CD4-positive, CD25-positive, alpha-beta regulatory T cell (primary cell): ENCODE measurements around the gene CCR3. TPM values are rescaled to one million over a fixed set of nuclear protein-coding genes. Genes with fewer than 3 reads are reported as not detected.

Source experiments
- ATAC-seq, 2 donors: fragments of 150-1000 bp; cut with Tn5 transposase; one replicate each; pipeline ENCODE4 v1.10.0; 2021; ENCODE audit warnings: low read depth in 2 of 2, moderate number of reproducible peaks in 2 of 2, moderate library complexity in 1 of 2
- DNase-seq, 3 donors: peaks; one replicate each; pipeline versions ENCODE4 v3.0.0 to v3.0.0-alpha.2; 2012 to 2022; ENCODE audit warnings: mixed read lengths in 1 of 3
- H3K27ac ChIP-seq: one replicate; pipeline ENCODE4 v1.7.0; 2013; ENCODE audit warnings: mild to moderate bottlenecking, low read length; ENCODE audit not compliant: insufficient read depth, poor library complexity, severe bottlenecking
- H3K27me3 ChIP-seq: one replicate; pipeline ENCODE4 v1.7.0; 2013; ENCODE audit warnings: low read length; ENCODE audit not compliant: control insufficient read depth, insufficient read depth
- H3K36me3 ChIP-seq: one replicate; pipeline ENCODE4 v1.7.0; 2013; ENCODE audit warnings: mild to moderate bottlenecking, low read length, moderate library complexity; ENCODE audit not compliant: control insufficient read depth, insufficient read depth
- H3K4me1 ChIP-seq: 2 replicates; pipeline ENCODE4 v1.7.0; 2013; ENCODE audit warnings: mild to moderate bottlenecking, low read length; ENCODE audit not compliant: insufficient read depth, control insufficient read depth, poor library complexity, severe bottlenecking
- H3K4me3 ChIP-seq: one replicate; pipeline ENCODE4 v1.7.0; 2013; ENCODE audit warnings: low read depth, mild to moderate bottlenecking, low read length, moderate library complexity
- H3K9me3 ChIP-seq, 2 experiments: 1 replicate in 1 of 2; 2 replicates in 1 of 2; pipeline ENCODE4 v1.7.0; 2013; ENCODE audit warnings: low read length in 2 of 2, mild to moderate bottlenecking in 1 of 2, moderate library complexity in 1 of 2; ENCODE audit not compliant: control insufficient read depth in 2 of 2
- H3K27ac Mint-ChIP-seq, 3 donors: one replicate each; pipeline ENCODE4 v1.8.0; 2020 to 2022; ENCODE audit warnings: mild to moderate bottlenecking in 3 of 3, mixed read lengths in 3 of 3, moderate library complexity in 2 of 3
- H3K27me3 Mint-ChIP-seq: one replicate; pipeline ENCODE4 v1.8.0; 2022; ENCODE audit warnings: mild to moderate bottlenecking, mixed read lengths
- H3K36me3 Mint-ChIP-seq: one replicate; pipeline ENCODE4 v1.8.0; 2020; ENCODE audit warnings: mixed read lengths
- H3K4me1 Mint-ChIP-seq, 4 donors: one replicate each; pipeline ENCODE4 v1.8.0; 2020 to 2022; ENCODE audit warnings: mixed read lengths in 4 of 4, mild to moderate bottlenecking in 1 of 4
- H3K4me3 Mint-ChIP-seq, 4 donors: one replicate each; pipeline ENCODE4 v1.8.0; 2020 to 2022; ENCODE audit warnings: mild to moderate bottlenecking in 4 of 4, mixed read lengths in 4 of 4, moderate library complexity in 3 of 4
- H3K9me3 Mint-ChIP-seq, 7 donors: one replicate each; pipeline ENCODE4 v1.8.0; 2020 to 2022; ENCODE audit warnings: mixed read lengths in 7 of 7, mild to moderate bottlenecking in 3 of 7, moderate library complexity in 2 of 7
- polyA plus RNA-seq, 4 donors: library from polyadenylated mRNA; unstranded; fragments of 300-500 nt; fragmentation: Illumina TruSeq; gene quantifications; one replicate each; pipeline ENCODE4 v1.2.3, GENCODE V29; 2021
- total RNA-seq: library from RNA; stranded (reverse); gene quantifications from one replicate; pipeline ENCODE4 v1.2.3, GENCODE V29; 2022

Gene CCR3
- total and polyA plus RNA-seq, 5 donors from 2014 or later = 6.0 to 43.9 (median 14.7) TPM

DNA sequence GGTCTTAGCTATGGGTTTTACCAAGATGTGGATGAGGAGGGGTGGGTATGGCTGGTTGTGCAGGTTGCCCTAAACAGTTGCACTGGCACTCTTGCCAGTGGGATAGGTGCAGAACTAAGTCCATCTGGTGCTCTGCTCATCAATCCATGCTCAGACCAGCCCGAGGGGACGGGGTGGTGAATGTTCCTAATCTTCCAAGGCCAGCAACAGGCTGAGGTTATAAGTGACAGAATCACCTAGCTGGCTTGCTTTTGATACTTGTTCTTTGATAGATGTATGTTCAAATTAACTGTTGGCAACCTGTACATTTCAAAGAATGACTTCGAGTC is 58.2 kb downstream of the CCR3 start:
- Mint-ChIP-seq H3K4me3 (peak overlapping the region in 3 of 4 donors; percentile 17 to 60 (median 39)), H3K9me3 (peaks cover 0 to 1% (median 0%) of the 10 kb centered on the region in 7 donors), H3K36me3 (no peaks in the 10 kb centered on the region), H3K4me1 (peaks cover 26 to 79% (median 58%) of the 10 kb centered on the region in 4 donors), H3K27ac (peak overlapping the region in 2 of 3 donors; percentile 72 to 77), H3K27me3 (no peaks in the 10 kb centered on the region)
- DNase-seq (no peak), ATAC-seq (no peak)
- Histone ChIP-seq H3K27ac (peak overlapping the region; percentile 71), H3K9me3 (no peaks in the 10 kb centered on the region), H3K36me3 (no peaks in the 10 kb centered on the region), H3K4me1 (peaks cover 57% of the 10 kb centered on the region), H3K4me3 (no peak overlapping the region), H3K27me3 (no peaks in the 10 kb centered on the region)

DNA sequence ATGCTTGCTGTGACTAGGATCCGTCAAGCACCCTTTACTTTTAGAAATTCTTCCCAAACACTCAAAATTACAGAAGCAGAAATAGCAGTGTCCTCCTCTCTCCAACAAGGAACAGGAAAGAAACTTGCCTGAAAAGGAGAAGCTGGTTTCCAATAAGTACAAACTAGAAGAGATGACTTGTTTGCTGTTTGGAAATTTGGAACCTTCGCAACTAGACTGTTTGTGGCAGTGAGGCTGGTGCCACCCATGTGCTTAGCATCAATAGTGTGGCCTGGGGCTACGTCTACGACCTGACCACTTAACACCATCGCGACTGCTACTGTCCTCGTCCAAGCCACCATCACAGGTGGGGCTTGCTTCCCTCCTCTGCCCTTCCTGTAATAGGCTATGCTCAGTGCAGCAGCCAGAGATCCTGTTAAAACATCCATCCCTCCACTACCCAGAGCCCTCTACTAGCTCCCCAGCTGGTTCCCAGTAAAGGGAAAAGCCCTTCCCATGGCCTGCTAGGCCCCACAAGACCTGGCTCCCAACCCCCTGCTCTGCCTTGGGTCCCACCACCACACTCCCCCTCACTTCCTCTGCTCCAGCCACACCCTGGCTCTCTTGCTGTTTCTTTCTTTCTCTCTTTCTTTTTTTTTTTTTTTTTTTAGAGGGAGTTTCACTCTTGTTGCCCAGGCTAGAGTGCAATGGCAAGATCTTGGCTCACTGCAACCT is 59.0 kb downstream of the CCR3 start:
- Histone ChIP-seq H3K36me3 (no peaks in the 10 kb centered on the region), H3K9me3 (no peaks in the 10 kb centered on the region), H3K27me3 (no peaks in the 10 kb centered on the region), H3K4me3 (no peak overlapping the region), H3K4me1 (peaks cover 57% of the 10 kb centered on the region), H3K27ac (peak overlapping the region; percentile 71)
- Mint-ChIP-seq H3K9me3 (peaks cover 0 to 1% (median 0%) of the 10 kb centered on the region in 7 donors), H3K36me3 (no peaks in the 10 kb centered on the region), H3K27ac (peak overlapping the region; percentile 77 to 95 (median 86)), H3K4me1 (peaks cover 26 to 74% (median 56%) of the 10 kb centered on the region in 4 donors), H3K4me3 (peak overlapping the region; percentile 22 to 61 (median 44)), H3K27me3 (no peaks in the 10 kb centered on the region)
- DNase-seq = peak in 1 of 3 donors; percentile 68
- ATAC-seq = no peak

DNA sequence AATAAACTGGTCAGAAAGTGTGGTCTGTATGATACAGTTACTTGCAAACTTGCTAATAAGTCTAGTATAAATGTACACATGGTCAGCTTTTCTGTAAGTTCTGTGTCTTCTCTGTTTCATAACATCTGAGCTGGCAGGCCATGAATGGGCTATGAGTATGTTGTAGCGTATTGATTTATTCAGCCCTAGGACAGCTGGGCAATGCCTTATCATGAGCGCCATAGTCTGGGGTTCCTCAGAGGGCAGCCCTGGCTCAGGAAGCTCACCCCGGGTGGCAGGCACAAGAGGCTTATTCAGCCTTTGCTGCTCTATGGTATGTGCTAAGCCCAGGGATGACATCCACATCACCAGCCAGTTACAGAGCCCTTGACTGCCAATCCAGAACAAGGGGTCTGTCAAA is 61.0 kb downstream of the CCR3 start:
- peaks cover 38% of the 10 kb centered on the region for H3K4me1 ChIP-seq
- ATAC-seq = no peak
- Mint-ChIP-seq H3K4me3 (no peak overlapping the region), H3K9me3 (peaks cover 0 to 1% (median 0%) of the 10 kb centered on the region in 7 donors), H3K36me3 (no peaks in the 10 kb centered on the region), H3K4me1 (peaks cover 23 to 59% (median 43%) of the 10 kb centered on the region in 4 donors), H3K27ac (no peak overlapping the region), H3K27me3 (no peaks in the 10 kb centered on the region)
- no peaks in the 10 kb centered on the region for H3K9me3 ChIP-seq
- H3K36me3 ChIP-seq = no peaks in the 10 kb centered on the region
- no peaks in the 10 kb centered on the region for H3K27me3 ChIP-seq
- H3K4me3 ChIP-seq = no peak overlapping the region
- DNase-seq = no peak
- H3K27ac ChIP-seq = no peak overlapping the region

DNA sequence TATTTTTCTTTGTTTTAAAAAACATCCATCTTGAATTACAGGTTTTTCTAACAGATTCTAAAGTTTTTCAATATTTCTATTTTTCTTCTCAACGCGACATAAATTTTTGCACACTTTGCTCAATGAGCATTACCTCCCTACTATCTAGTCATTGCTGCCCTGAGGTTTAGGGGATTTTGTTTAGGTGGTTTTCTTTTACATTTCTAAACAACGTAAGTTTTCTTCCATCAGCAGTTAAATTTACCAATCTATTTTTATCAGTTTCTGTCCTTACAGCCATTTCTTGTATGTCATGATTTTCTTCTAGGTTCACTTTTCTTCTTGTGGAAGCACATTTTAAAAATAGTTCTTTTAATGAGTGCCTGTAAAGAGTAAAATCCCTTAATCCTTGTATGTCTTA is 62.5 kb downstream of the CCR3 start:
- Mint-ChIP-seq H3K36me3 (no peaks in the 10 kb centered on the region), H3K4me3 (no peak overlapping the region), H3K27ac (no peak overlapping the region), H3K4me1 (peaks cover 9 to 45% (median 33%) of the 10 kb centered on the region in 4 donors), H3K9me3 (peaks cover 0 to 1% (median 0%) of the 10 kb centered on the region in 7 donors), H3K27me3 (peaks cover 7% of the 10 kb centered on the region)
- Histone ChIP-seq H3K27me3 (no peaks in the 10 kb centered on the region), H3K9me3 (no peaks in the 10 kb centered on the region), H3K36me3 (no peaks in the 10 kb centered on the region), H3K4me3 (no peak overlapping the region), H3K4me1 (peaks cover 23% of the 10 kb centered on the region), H3K27ac (no peak overlapping the region)
- DNase-seq (no peak), ATAC-seq (no peak)

DNA sequence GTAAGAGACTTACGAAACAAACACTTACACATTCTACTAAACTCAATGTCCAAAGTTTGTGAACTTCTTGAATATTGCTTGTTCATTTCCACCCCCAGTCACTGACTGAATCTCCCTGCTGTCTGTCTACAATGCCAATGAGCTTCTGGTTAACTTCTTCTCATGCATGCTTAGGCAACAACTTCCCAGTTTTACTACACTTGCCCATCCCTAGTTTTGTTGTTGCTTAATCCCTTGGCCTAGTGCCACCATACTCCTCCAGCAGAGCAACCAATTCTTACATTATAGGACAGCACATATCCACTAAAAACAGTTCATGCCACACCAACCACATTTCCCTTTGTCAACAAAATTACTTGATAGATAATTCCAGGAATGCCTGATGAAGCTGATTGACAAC is 70.7 kb downstream of the CCR3 start:
- H3K4me1 Mint-ChIP-seq = peaks cover 5 to 6% (median 6%) of the 10 kb centered on the region in 4 donors

DNA sequence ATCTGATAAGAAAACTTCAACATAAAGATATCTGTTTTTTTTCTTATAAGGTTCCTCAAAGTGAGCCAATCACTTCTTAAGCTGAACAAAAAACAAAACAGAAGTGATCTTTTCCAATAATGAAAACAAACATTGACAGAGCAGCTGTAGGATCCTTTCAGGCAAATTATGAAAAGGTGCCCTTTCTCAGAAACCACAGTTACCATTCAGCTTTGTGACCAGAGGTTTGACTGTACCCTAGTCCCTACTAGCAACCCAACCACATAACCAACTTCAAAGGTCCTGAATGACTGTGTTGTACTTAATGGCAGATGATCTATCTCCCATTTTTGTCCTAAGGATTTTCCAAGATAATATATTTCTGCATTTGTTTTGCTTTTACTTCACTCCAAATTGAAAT is 72.3 kb downstream of the CCR3 start:
- H3K4me3 Mint-ChIP-seq = no peak overlapping the region
- no peaks in the 10 kb centered on the region for H3K36me3 Mint-ChIP-seq
- no peaks in the 10 kb centered on the region for H3K4me1 ChIP-seq
- H3K27me3 Mint-ChIP-seq = peaks cover 4% of the 10 kb centered on the region
- no peak for ATAC-seq
- no peaks in the 10 kb centered on the region for H3K36me3 ChIP-seq
- no peaks in the 10 kb centered on the region for H3K27me3 ChIP-seq
- no peak overlapping the region for H3K4me3 ChIP-seq
- H3K27ac ChIP-seq = no peak overlapping the region
- no peak overlapping the region for H3K27ac Mint-ChIP-seq
- H3K4me1 Mint-ChIP-seq = peaks cover 5 to 6% (median 6%) of the 10 kb centered on the region in 4 donors
- peaks cover 0 to 9% (median 3%) of the 10 kb centered on the region in 7 donors for H3K9me3 Mint-ChIP-seq
- H3K9me3 ChIP-seq = no peaks in the 10 kb centered on the region
- DNase-seq = peak in 1 of 3 donors; percentile 46

More for the DNA sequence above, 70.7 kb downstream of the CCR3 start:
- peaks cover 0 to 9% (median 2%) of the 10 kb centered on the region in 7 donors for H3K9me3 Mint-ChIP-seq
- no peaks in the 10 kb centered on the region for H3K36me3 ChIP-seq
- no peaks in the 10 kb centered on the region for H3K4me1 ChIP-seq
- H3K9me3 ChIP-seq = no peaks in the 10 kb centered on the region
- H3K4me3 ChIP-seq = no peak overlapping the region
- no peaks in the 10 kb centered on the region for H3K27me3 ChIP-seq
- H3K27me3 Mint-ChIP-seq = peaks cover 11% of the 10 kb centered on the region
- H3K27ac ChIP-seq = no peak overlapping the region
- no peak for ATAC-seq
- no peak overlapping the region for H3K4me3 Mint-ChIP-seq
- no peak for DNase-seq
- no peaks in the 10 kb centered on the region for H3K36me3 Mint-ChIP-seq
- H3K27ac Mint-ChIP-seq = peak overlapping the region in 1 of 3 donors; percentile 58

DNA sequence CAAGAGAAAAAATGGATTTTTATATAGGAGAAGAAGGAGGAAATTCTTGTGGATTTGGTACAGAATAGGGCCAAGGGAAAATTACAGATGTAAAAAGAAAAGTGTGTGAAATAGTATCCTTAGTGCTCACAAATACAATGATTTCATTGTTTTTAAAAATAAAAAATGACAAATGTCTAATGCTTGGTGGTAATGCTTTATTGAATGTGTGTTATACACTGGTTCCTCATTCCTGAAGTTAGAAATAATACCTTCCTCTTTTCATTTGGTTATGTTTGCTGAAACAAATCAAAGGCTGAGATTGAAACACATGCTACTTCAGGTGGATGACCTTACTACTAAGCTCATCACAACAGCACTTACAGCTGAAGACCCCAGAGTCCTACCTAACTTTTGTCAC is 73.9 kb downstream of the CCR3 start:
- ATAC-seq = no peak

More for the DNA sequence above, 73.9 kb downstream of the CCR3 start:
- Mint-ChIP-seq H3K36me3 (no peaks in the 10 kb centered on the region), H3K27me3 (peaks cover under 1% of the 10 kb centered on the region), H3K4me3 (no peak overlapping the region), H3K27ac (no peak overlapping the region), H3K9me3 (peaks cover 0 to 9% (median 3%) of the 10 kb centered on the region in 7 donors), H3K4me1 (peaks cover 5 to 6% (median 6%) of the 10 kb centered on the region in 4 donors)
- Histone ChIP-seq H3K4me3 (no peak overlapping the region), H3K4me1 (no peaks in the 10 kb centered on the region), H3K27me3 (no peaks in the 10 kb centered on the region), H3K9me3 (no peaks in the 10 kb centered on the region), H3K36me3 (no peaks in the 10 kb centered on the region), H3K27ac (no peak overlapping the region)
- DNase-seq = no peak
